Measurements from ENCODE around the gene USP53.
"Not testable (repeated sequence)": the region's sequence is repeated elsewhere in the genome, so short reads cannot be mapped to it uniquely, and the experiment has no call there.

Gene USP53

GRCh38 chr4:119212234-119212963, at the start of gene USP53:
TSS of gene USP53 (plus strand) at chr4:119212713. CDS start at chr4:119239760, 27,047 bp downstream.
- DNase-seq (ENCODE audit: low spot score) = peak; percentile 98

GRCh38 chr4:119165767-119166166, 46.7 kb upstream of the USP53 start:
- DNase-seq (ENCODE audit: low spot score) = no peak

GRCh38 chr4:119170195-119170594, 42.3 kb upstream of the USP53 start:
- DNase-seq (ENCODE audit: low spot score) = no peak

- no peak for DNase-seq (ENCODE audit: low spot score)
Observed at GRCh38 chr4:119172223-119172622, 40.3 kb upstream of the USP53 start.

- DNase-seq (ENCODE audit: low spot score) = not testable (repeated sequence)
Observed at GRCh38 chr4:119173729-119174361, 38.7 kb upstream of the USP53 start.

- DNase-seq (ENCODE audit: low spot score) = no peak
Observed at GRCh38 chr4:119179011-119179410, 33.5 kb upstream of the USP53 start.

GRCh38 chr4:119184128-119184527, 28.4 kb upstream of the USP53 start:
- no peak for DNase-seq (ENCODE audit: low spot score)

GRCh38 chr4:119189638-119190037, 22.9 kb upstream of the USP53 start:
- no peak for DNase-seq (ENCODE audit: low spot score)

GRCh38 chr4:119190354-119190753, 22.2 kb upstream of the USP53 start:
- DNase-seq (ENCODE audit: low spot score) = no peak

- no peak for DNase-seq (ENCODE audit: low spot score)
Observed at GRCh38 chr4:119191505-119191904, 21.0 kb upstream of the USP53 start.

- no peak for DNase-seq (ENCODE audit: low spot score)
Observed at GRCh38 chr4:119197772-119198212, 14.7 kb upstream of the USP53 start.

- DNase-seq (ENCODE audit: low spot score) = no peak
Observed at GRCh38 chr4:119204916-119205315, 7.6 kb upstream of the USP53 start.

GRCh38 chr4:119205690-119206089, 6.8 kb upstream of the USP53 start:
- no peak for DNase-seq (ENCODE audit: low spot score)

- DNase-seq (ENCODE audit: low spot score) = no peak
Observed at GRCh38 chr4:119206178-119206577, 6.3 kb upstream of the USP53 start.

GRCh38 chr4:119207051-119207450, 5.5 kb upstream of the USP53 start:
- no peak for DNase-seq (ENCODE audit: low spot score)

- peak; percentile 54 for DNase-seq (ENCODE audit: low spot score)
Observed at GRCh38 chr4:119209077-119209476, 3.4 kb upstream of the USP53 start.

- no peak for DNase-seq (ENCODE audit: low spot score)
Observed at GRCh38 chr4:119209586-119209985, 2.9 kb upstream of the USP53 start.

GRCh38 chr4:119210775-119211174, 1.7 kb upstream of the USP53 start:
- no peak for DNase-seq (ENCODE audit: low spot score)

GRCh38 chr4:119211867-119212233, 663 bp upstream of the USP53 start:
- DNase-seq (ENCODE audit: low spot score) = peak; percentile 51

GRCh38 chr4:119212964-119213606, 572 bp downstream of the USP53 start:
- peak; percentile 60 for DNase-seq (ENCODE audit: low spot score)

- DNase-seq (ENCODE audit: low spot score) = no peak
Observed at GRCh38 chr4:119218093-119218492, 5.6 kb downstream of the USP53 start.

GRCh38 chr4:119221412-119221811, 8.9 kb downstream of the USP53 start:
- no peak for DNase-seq (ENCODE audit: low spot score)

GRCh38 chr4:119227690-119228089, 15.2 kb downstream of the USP53 start:
- no peak for DNase-seq (ENCODE audit: low spot score)
